ENCODE data around the gene FSTL5. TPM values are rescaled to one million over a fixed set of nuclear protein-coding genes. Genes with fewer than 3 reads are reported as not detected.

The FSTL5 gene
- total and polyA plus RNA-seq, 9 of the 15 experiments (the other 6 are each of a cell fraction or from before 2014, with no cell fraction given), result 0.09 to 3.1 (median 0.50) TPM; not detected in 1

- DNase-seq (ENCODE audit: extremely low read depth in 1 of 4, low spot score in 3 of 4), result peak in 1 of 4 experiments; percentile 0
- Histone ChIP-seq H3K27me3 (ENCODE audit: control insufficient read depth in 2 of 2, insufficient read depth in 2 of 2, low read length in 2 of 2) (no peaks in the 10 kb centered on the region), H3K4me1 (replicated peaks in 1 of 2; ENCODE audit: control insufficient read depth in 2 of 2, insufficient read depth in 2 of 2, low read length in 2 of 2) (no peaks in the 10 kb centered on the region), H3K36me3 (ENCODE audit: control insufficient read depth, insufficient read depth, low read length) (no peaks in the 10 kb centered on the region), H3K4me2 (ENCODE audit: insufficient read depth, low read length) (no peak overlapping the region), H3K79me2 (ENCODE audit: control insufficient read depth, insufficient read depth, low read length) (no peaks in the 10 kb centered on the region), H3K9ac (ENCODE audit: insufficient read depth in 1 of 2, low read depth in 2 of 2, low read length in 2 of 2) (no peak overlapping the region), H3K9me1 (ENCODE audit: control insufficient read depth, insufficient read depth, low read length) (no peaks in the 10 kb centered on the region), H3K9me3 (replicated peaks; ENCODE audit: control insufficient read depth, insufficient read depth, low read depth, low read length) (no peaks in the 10 kb centered on the region), H4K20me1 (replicated peaks; ENCODE audit: control insufficient read depth, insufficient read depth, low read length) (no peaks in the 10 kb centered on the region), H3K4me3 (no peak overlapping the region), H3K27ac (ENCODE audit: extremely low read depth, low read depth, low read length) (no peak overlapping the region), H2AFZ (ENCODE audit: low read depth, low read length) (no peak overlapping the region)
- FAIRE-seq, result no peak
- POLR2A ChIA-PET, result no interaction called here
- in situ Hi-C loops (cut with MboI), result no loop called here
- BruUV-seq (replicated peaks), result no TSS peak
- ATAC-seq, result no peak
- intact Hi-C loops (cut with micrococcal nuclease), result no loop called here
- TF ChIP-seq MCM2 (IDR thresholded peaks at IDR 0.05; ENCODE audit: low read depth) (no peak), MAFG (tag; conservative IDR thresholded peaks at IDR 0.05) (0 out of 2 replicates have a peak, but pooled peaks have one; percentile 15)
- WGBS (ENCODE audit: insufficient coverage, low coverage, missing lambda C conversion rate), result no CpG with 5 or more reads among the region's 2 CpGs
- CTCF ChIA-PET (ENCODE audit: low intra/inter-chr PET ratio), result no interaction called here
Measured at GRCh38 chr4:162011089-162011488, 152.7 kb downstream of the FSTL5 start.

- no peak overlapping the region for H3K4me2 ChIP-seq (ENCODE audit: insufficient read depth, low read length)
- H3K9me3 ChIP-seq (replicated peaks; ENCODE audit: control insufficient read depth, insufficient read depth, low read depth, low read length), result no peaks in the 10 kb centered on the region
- no peak for TF ChIP-seq JUNB (CRISPR knock-in tag; conservative IDR thresholded peaks at IDR 0.05)
- no peak for TF ChIP-seq SAP30 (IDR thresholded peaks at IDR 0.05; ENCODE audit: borderline replicate concordance, insufficient read depth, low read depth, low read length, poor library complexity, severe bottlenecking)
- TF ChIP-seq ZSCAN32 (CRISPR knock-in tag; IDR thresholded peaks at IDR 0.05), result no peak
- no peak for TF ChIP-seq RB1 (IDR thresholded peaks at IDR 0.05; ENCODE audit: low read depth)
- TF ChIP-seq CHD2 (IDR thresholded peaks at IDR 0.05; ENCODE audit: low read depth, low read length), result no peak
- TF ChIP-seq FIP1L1 (IDR thresholded peaks at IDR 0.05; ENCODE audit: low read depth, low read length, poor library complexity, severe bottlenecking), result no peak
- no peak for TF ChIP-seq RBM22 (IDR thresholded peaks at IDR 0.05; ENCODE audit: low read depth, low read length, poor library complexity, severe bottlenecking)
- no peak for TF ChIP-seq KLF16 (IDR thresholded peaks at IDR 0.05)
- intact Hi-C loops (cut with micrococcal nuclease) (no loop called here), in situ Hi-C loops (cut with MboI) (no loop called here)
- no peak overlapping the region for H2AFZ ChIP-seq (ENCODE audit: low read depth, low read length)
- no peak overlapping the region for H3K27ac ChIP-seq (ENCODE audit: extremely low read depth, low read depth, low read length)
- DNase-seq (ENCODE audit: extremely low read depth in 1 of 4, low spot score in 3 of 4) (no peak), FAIRE-seq (no peak), ATAC-seq (no peak)
- no peak overlapping the region for H3K9ac ChIP-seq (ENCODE audit: insufficient read depth in 1 of 2, low read depth in 2 of 2, low read length in 2 of 2)
- no peaks in the 10 kb centered on the region for H3K9me1 ChIP-seq (ENCODE audit: control insufficient read depth, insufficient read depth, low read length)
- BruUV-seq (replicated peaks), result no TSS peak
- 0% methylated on average over 2 of the region's 2 CpGs for WGBS (ENCODE audit: insufficient coverage, low coverage, missing lambda C conversion rate)
- H3K36me3 ChIP-seq (ENCODE audit: control insufficient read depth, insufficient read depth, low read length), result no peaks in the 10 kb centered on the region
- no peaks in the 10 kb centered on the region for H3K79me2 ChIP-seq (ENCODE audit: control insufficient read depth, insufficient read depth, low read length)
- H3K4me1 ChIP-seq (replicated peaks in 1 of 2; ENCODE audit: control insufficient read depth in 2 of 2, insufficient read depth in 2 of 2, low read length in 2 of 2), result no peaks in the 10 kb centered on the region
- H4K20me1 ChIP-seq (replicated peaks; ENCODE audit: control insufficient read depth, insufficient read depth, low read length), result no peaks in the 10 kb centered on the region
- ChIA-PET POLR2A (no interaction called here), CTCF (ENCODE audit: low intra/inter-chr PET ratio) (no interaction called here)
- no peak overlapping the region for H3K4me3 ChIP-seq
- no peaks in the 10 kb centered on the region for H3K27me3 ChIP-seq (ENCODE audit: control insufficient read depth in 2 of 2, insufficient read depth in 2 of 2, low read length in 2 of 2)
Measured at GRCh38 chr4:162010362-162010761, 153.4 kb downstream of the FSTL5 start.
